ENCODE results near the gene POU6F2.
A peak's percentile ranks its signal among the peaks of the same experiment; 100 is the strongest.
"Not testable (repeated sequence)": the region's sequence is repeated elsewhere in the genome, so short reads cannot be mapped to it uniquely, and the experiment has no call there.

The POU6F2 gene

GRCh38 chr7:39374436-39375040 lies 396.8 kb downstream of the POU6F2 start:
- no peak for DNase-seq

- no peak for DNase-seq
Measured at GRCh38 chr7:39375047-39375873, 397.6 kb downstream of the POU6F2 start.

GRCh38 chr7:39375874-39376190 lies 398.1 kb downstream of the POU6F2 start:
- DNase-seq, result no peak

GRCh38 chr7:39376881-39377280 lies 399.2 kb downstream of the POU6F2 start:
- DNase-seq, result not testable (repeated sequence)

- no peak for DNase-seq
Measured at GRCh38 chr7:39379416-39379815, 401.7 kb downstream of the POU6F2 start.

- no peak for DNase-seq
Measured at GRCh38 chr7:39383136-39383535, 405.4 kb downstream of the POU6F2 start.

GRCh38 chr7:39384386-39384785 lies 406.7 kb downstream of the POU6F2 start:
- DNase-seq, result no peak

GRCh38 chr7:39386718-39387117 lies 409.0 kb downstream of the POU6F2 start:
- DNase-seq, result no peak

GRCh38 chr7:39392151-39392550 lies 414.4 kb downstream of the POU6F2 start:
- DNase-seq, result no peak

GRCh38 chr7:39394105-39394680 lies 416.5 kb downstream of the POU6F2 start:
- no peak for DNase-seq

GRCh38 chr7:39399458-39399857 lies 421.7 kb downstream of the POU6F2 start:
- no peak for DNase-seq

- no peak for DNase-seq
Measured at GRCh38 chr7:39399986-39400385, 422.3 kb downstream of the POU6F2 start.

- DNase-seq, result no peak
Measured at GRCh38 chr7:39400836-39401235, 423.1 kb downstream of the POU6F2 start.

GRCh38 chr7:39402034-39402433 lies 424.3 kb downstream of the POU6F2 start:
- DNase-seq, result no peak

GRCh38 chr7:39404907-39405306 lies 427.2 kb downstream of the POU6F2 start:
- no peak for DNase-seq

- no peak for DNase-seq
Measured at GRCh38 chr7:39405581-39405980, 427.9 kb downstream of the POU6F2 start.

- DNase-seq, result no peak
Measured at GRCh38 chr7:39406467-39406866, 428.8 kb downstream of the POU6F2 start.

GRCh38 chr7:39407137-39407536 lies 429.4 kb downstream of the POU6F2 start:
- DNase-seq, result no peak

- DNase-seq, result no peak
Measured at GRCh38 chr7:39407723-39408122, 430.0 kb downstream of the POU6F2 start.

GRCh38 chr7:39408906-39409305 lies 431.2 kb downstream of the POU6F2 start:
- no peak for DNase-seq

GRCh38 chr7:39410582-39410981 lies 432.9 kb downstream of the POU6F2 start:
- DNase-seq, result no peak

- no peak for DNase-seq
Measured at GRCh38 chr7:39413636-39414223, 436.0 kb downstream of the POU6F2 start.

GRCh38 chr7:39414224-39415035 lies 436.7 kb downstream of the POU6F2 start:
- DNase-seq, result peak; percentile 69
